ENCODE measurements around the gene SPARC. TPM values are rescaled to one million over a fixed set of nuclear protein-coding genes. Genes with fewer than 3 reads are reported as not detected.

The SPARC gene
- total RNA-seq, 4 donors from 2014 or later, result 341 to 2,293 (median 751) TPM

DNA sequence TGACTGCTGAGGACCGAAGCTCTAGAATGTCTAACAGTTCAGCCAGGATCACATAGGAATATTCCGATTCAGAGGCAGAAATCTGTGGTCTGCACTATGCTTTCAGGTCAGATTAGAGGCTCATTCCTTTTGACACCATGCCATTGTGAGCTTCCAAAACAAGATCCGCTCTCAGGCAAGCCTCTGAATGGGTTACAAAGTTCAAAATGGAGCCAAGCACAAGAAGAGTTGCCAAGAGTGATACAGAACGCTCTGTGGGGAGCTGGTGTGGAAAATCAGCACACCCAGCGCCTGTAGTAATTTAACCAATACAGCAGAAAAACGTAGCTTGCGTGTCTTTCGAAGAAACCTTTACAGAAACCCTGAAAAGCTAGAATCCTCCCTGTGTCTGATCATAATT, 62.2 kb downstream of the SPARC start:
- H3K27me3 ChIP-seq, result no peaks in the 10 kb centered on the region
- H3K4me3 ChIP-seq, result no peak overlapping the region
- no peaks in the 10 kb centered on the region for H3K36me3 ChIP-seq
- no peak for DNase-seq
- H3K4me1 ChIP-seq, result no peaks in the 10 kb centered on the region
- H3K27ac ChIP-seq, result no peak overlapping the region
- H3K9me3 ChIP-seq, result no peaks in the 10 kb centered on the region
- no peak for TF ChIP-seq POLR2A (IDR thresholded peaks at IDR 0.05)
- TF ChIP-seq, protein P1, sequence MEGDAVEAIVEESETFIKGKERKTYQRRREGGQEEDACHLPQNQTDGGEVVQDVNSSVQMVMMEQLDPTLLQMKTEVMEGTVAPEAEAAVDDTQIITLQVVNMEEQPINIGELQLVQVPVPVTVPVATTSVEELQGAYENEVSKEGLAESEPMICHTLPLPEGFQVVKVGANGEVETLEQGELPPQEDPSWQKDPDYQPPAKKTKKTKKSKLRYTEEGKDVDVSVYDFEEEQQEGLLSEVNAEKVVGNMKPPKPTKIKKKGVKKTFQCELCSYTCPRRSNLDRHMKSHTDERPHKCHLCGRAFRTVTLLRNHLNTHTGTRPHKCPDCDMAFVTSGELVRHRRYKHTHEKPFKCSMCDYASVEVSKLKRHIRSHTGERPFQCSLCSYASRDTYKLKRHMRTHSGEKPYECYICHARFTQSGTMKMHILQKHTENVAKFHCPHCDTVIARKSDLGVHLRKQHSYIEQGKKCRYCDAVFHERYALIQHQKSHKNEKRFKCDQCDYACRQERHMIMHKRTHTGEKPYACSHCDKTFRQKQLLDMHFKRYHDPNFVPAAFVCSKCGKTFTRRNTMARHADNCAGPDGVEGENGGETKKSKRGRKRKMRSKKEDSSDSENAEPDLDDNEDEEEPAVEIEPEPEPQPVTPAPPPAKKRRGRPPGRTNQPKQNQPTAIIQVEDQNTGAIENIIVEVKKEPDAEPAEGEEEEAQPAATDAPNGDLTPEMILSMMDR (IDR thresholded peaks at IDR 0.05), result no peak
- intact Hi-C loops (cut with DNase I; ENCODE audit: low total_unique reads), result no loop called here

DNA sequence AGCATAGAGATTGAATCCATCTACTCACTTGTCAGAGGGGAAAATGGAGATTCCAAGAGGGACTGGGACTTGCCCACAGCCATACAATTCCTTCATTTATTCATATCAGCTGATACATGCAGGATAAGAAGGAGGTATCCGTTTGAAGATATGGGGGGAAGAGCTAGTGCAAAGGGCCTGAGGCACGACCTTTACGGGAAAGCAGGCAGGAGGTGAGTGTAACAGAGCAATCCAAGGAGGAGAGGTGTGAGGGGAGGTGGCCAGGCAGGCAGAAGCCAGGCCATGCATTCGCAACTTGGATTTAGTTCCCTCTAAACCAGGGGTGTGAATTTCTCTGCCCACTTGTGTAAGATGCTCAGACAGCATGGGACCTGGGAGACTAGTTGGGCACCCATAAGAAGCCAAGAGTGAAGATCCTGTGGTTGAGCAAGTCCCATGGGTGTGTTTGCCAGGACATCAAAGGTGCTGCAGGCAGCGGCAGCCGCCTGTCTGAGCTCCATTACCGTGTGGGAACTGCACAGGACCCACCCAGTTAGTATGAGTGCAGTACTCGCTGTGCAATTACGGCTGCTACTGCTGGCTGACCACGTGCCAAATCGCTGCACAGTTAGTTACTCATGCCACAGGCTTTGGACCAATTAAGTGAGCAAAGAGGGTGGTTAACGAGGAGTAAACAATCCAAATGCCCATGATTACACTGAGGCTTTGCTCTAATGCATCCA, 64.2 kb downstream of the SPARC start:
- no peak for DNase-seq
- TF ChIP-seq, protein P1 (IDR thresholded peaks at IDR 0.05), result no peak
- no peak for TF ChIP-seq POLR2A (IDR thresholded peaks at IDR 0.05)
- intact Hi-C loops (cut with DNase I; ENCODE audit: low total_unique reads), result no loop called here
- Histone ChIP-seq H3K9me3 (no peaks in the 10 kb centered on the region), H3K36me3 (no peaks in the 10 kb centered on the region), H3K4me3 (no peak overlapping the region), H3K27me3 (no peaks in the 10 kb centered on the region), H3K4me1 (no peaks in the 10 kb centered on the region), H3K27ac (no peak overlapping the region)

DNA sequence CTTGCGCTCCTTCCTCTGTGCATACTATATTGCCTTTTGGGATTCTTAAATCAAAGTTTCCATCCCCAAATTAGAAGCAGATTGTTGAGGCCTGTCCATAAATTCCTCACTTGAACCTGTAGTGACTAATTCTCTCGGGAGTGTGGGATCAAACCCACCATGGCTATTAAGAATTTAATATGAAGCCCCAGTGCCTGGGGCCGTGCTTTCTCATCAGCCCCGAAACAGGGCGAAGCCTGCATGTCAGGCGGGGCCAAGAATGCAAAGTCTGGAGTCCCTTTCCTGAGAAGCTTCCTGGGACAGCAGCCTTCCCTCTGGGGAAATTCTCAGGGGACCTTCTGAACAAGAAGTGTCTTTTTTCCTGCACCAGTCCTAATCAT, 66.3 kb downstream of the SPARC start:
- intact Hi-C loops (cut with DNase I; ENCODE audit: low total_unique reads), result no loop called here

DNA sequence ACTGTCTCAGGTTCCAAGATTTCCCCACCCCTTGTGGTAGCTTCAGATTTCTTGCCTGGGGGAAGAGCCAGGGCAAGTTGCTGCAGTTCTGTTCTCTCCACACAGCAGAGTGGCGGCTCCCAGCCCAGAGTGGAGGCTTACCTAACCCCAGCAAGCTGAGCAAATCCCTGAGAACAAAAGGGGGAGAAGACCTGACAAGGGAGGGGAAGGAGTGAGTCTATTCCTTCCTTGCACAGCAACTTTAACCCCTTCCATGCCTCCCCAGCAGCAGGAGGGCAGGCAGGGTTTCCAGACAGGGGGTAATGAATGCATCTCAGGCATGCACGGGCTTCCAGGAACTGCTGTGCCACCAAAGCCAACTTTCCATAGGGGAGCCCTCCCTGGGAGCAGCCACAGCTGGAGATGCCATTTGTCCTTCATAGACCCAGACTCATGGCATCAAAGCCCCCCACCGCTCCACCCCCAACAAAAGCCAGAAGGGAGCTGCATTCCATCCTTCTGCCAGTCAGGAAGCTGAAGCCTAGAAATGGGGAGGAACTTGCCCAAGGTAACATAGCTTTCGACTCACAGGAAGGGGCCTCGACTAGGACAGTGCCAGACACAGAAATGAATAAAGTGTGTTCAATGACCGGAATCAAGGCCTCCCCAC, 66.8 kb downstream of the SPARC start:
- TF ChIP-seq, protein P1 (IDR thresholded peaks at IDR 0.05), result no peak
- TF ChIP-seq POLR2A (IDR thresholded peaks at IDR 0.05), result no peak
- Histone ChIP-seq H3K36me3 (no peaks in the 10 kb centered on the region), H3K9me3 (no peaks in the 10 kb centered on the region), H3K4me3 (no peak overlapping the region), H3K4me1 (no peaks in the 10 kb centered on the region), H3K27ac (no peak overlapping the region), H3K27me3 (no peaks in the 10 kb centered on the region)
- intact Hi-C loops (cut with DNase I; ENCODE audit: low total_unique reads), result no loop called here
- no peak for DNase-seq

More for the DNA sequence above, 66.3 kb downstream of the SPARC start:
- TF ChIP-seq POLR2A (IDR thresholded peaks at IDR 0.05), result no peak
- TF ChIP-seq, protein P1 (IDR thresholded peaks at IDR 0.05), result no peak
- no peak overlapping the region for H3K4me3 ChIP-seq
- no peaks in the 10 kb centered on the region for H3K27me3 ChIP-seq
- no peak for DNase-seq
- H3K27ac ChIP-seq, result no peak overlapping the region
- no peaks in the 10 kb centered on the region for H3K4me1 ChIP-seq
- H3K36me3 ChIP-seq, result no peaks in the 10 kb centered on the region
- no peaks in the 10 kb centered on the region for H3K9me3 ChIP-seq

DNA sequence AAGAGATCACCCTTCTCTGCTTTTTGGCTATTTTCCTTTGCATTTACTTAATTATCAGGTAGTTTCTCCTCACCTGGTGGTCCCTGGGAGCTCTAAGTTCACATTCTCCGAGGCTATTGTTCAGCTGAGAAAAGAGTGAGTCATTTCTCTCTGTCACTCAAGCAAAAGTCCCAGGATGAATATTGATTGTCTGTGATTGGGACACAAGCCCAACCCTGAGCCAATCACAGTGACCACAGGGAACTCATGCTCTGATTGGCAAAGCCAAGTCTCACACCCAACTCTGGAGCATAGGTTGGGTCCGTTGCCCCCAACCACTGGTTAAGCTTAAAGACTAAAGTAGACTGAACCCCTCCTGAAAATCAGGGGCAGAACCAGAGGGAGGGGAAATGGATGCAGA, 67.8 kb downstream of the SPARC start:
- no peak for TF ChIP-seq POLR2A (IDR thresholded peaks at IDR 0.05)
- Histone ChIP-seq H3K4me1 (no peaks in the 10 kb centered on the region), H3K36me3 (no peaks in the 10 kb centered on the region), H3K27ac (no peak overlapping the region), H3K9me3 (no peaks in the 10 kb centered on the region), H3K4me3 (no peak overlapping the region), H3K27me3 (no peaks in the 10 kb centered on the region)
- no peak for DNase-seq
- intact Hi-C loops (cut with DNase I; ENCODE audit: low total_unique reads), result no loop called here

All from uterus (tissue), 4 donors.